ENCODE measurements around the gene ELAC2. TPM values are rescaled to one million over a fixed set of nuclear protein-coding genes. Genes with fewer than 3 reads are reported as not detected.
"Not testable (repeated sequence)": the region's sequence is repeated elsewhere in the genome, so short reads cannot be mapped to it uniquely, and the experiment has no call there.

Gene ELAC2
- polyA plus RNA-seq, 3 donors = 24.2 to 39.6 (median 26.0) TPM

- Histone ChIP-seq H3K36me3 (replicated peaks in 1 of 2; ENCODE audit: control insufficient read depth in 1 of 2, insufficient read depth in 2 of 2, low read length in 2 of 2) (no peaks in the 10 kb centered on the region), H3K79me2 (ENCODE audit: insufficient read depth, low read length) (no peaks in the 10 kb centered on the region), H2AFZ (ENCODE audit: insufficient read depth, low read depth, low read length, poor library complexity, severe bottlenecking) (no peak overlapping the region), H3K9me3 (replicated peaks in 1 of 2; ENCODE audit: control insufficient read depth in 1 of 2, insufficient read depth in 1 of 2, low read length in 2 of 2) (no peaks in the 10 kb centered on the region), H4K20me1 (ENCODE audit: insufficient read depth, low read length) (no peaks in the 10 kb centered on the region), H3K4me1 (ENCODE audit: control insufficient read depth in 1 of 2, insufficient read depth in 2 of 2, low read length in 2 of 2) (no peaks in the 10 kb centered on the region), H3K9ac (ENCODE audit: insufficient read depth, low read length, poor library complexity, severe bottlenecking) (no peak overlapping the region), H3K4me3 (replicated peaks in 1 of 3; ENCODE audit: low read depth in 2 of 3, low read length in 3 of 3) (no peak overlapping the region), H3K27ac (ENCODE audit: low read depth in 1 of 2, low read length in 2 of 2) (no peak overlapping the region), H3K4me2 (replicated peaks; ENCODE audit: extremely low read depth, low read length, poor library complexity, severe bottlenecking) (no peak overlapping the region), H3K27me3 (ENCODE audit: control insufficient read depth in 2 of 2, insufficient read depth in 2 of 2, low read length in 2 of 2) (no peaks in the 10 kb centered on the region)
- 88% methylated on average over 9 of the region's 12 CpGs for WGBS (ENCODE audit: insufficient coverage)
- peaks cover 7 to 11% (median 8%) of the 10 kb centered on the region in 3 donors for H3K27me3 Mint-ChIP-seq (ENCODE audit: low read depth in 3 of 3)
- H3K36me3 Mint-ChIP-seq = no peaks in the 10 kb centered on the region
- H3K9me3 Mint-ChIP-seq = peaks cover 0 to 11% (median 4%) of the 10 kb centered on the region in 7 donors
- intact Hi-C loops (cut with micrococcal nuclease) = no loop called here
- H3K27ac Mint-ChIP-seq = no peak overlapping the region
- H3K4me1 Mint-ChIP-seq = peaks cover 4% of the 10 kb centered on the region
- H3K4me3 Mint-ChIP-seq = no peak overlapping the region
- no peak for DNase-seq
- TF ChIP-seq CTCF (IDR thresholded peaks at IDR 0.05) = no peak
These were observed 37.9 kb downstream of the ELAC2 start for GRCh38 chr17:12979826-12980500.

GRCh38 chr17:12979246-12979645 is 38.6 kb downstream of the ELAC2 start:
- H3K27ac ChIP-seq (ENCODE audit: low read depth in 1 of 2, low read length in 2 of 2) = no peak overlapping the region
- intact Hi-C loops (cut with micrococcal nuclease) = no loop called here
- H2AFZ ChIP-seq (ENCODE audit: insufficient read depth, low read depth, low read length, poor library complexity, severe bottlenecking) = no peak overlapping the region
- no peaks in the 10 kb centered on the region for H3K36me3 ChIP-seq (replicated peaks in 1 of 2; ENCODE audit: control insufficient read depth in 1 of 2, insufficient read depth in 2 of 2, low read length in 2 of 2)
- no peak overlapping the region for H3K4me3 ChIP-seq (replicated peaks in 1 of 3; ENCODE audit: low read depth in 2 of 3, low read length in 3 of 3)
- no peak overlapping the region for H3K9ac ChIP-seq (ENCODE audit: insufficient read depth, low read length, poor library complexity, severe bottlenecking)
- peaks cover 14 to 15% (median 15%) of the 10 kb centered on the region in 3 donors for H3K27me3 Mint-ChIP-seq (ENCODE audit: low read depth in 3 of 3)
- H3K79me2 ChIP-seq (ENCODE audit: insufficient read depth, low read length) = no peaks in the 10 kb centered on the region
- 100% methylated on average over 2 of the region's 5 CpGs for WGBS (ENCODE audit: insufficient coverage)
- H3K27me3 ChIP-seq (ENCODE audit: control insufficient read depth in 2 of 2, insufficient read depth in 2 of 2, low read length in 2 of 2) = peaks cover 0 to 4% of the 10 kb centered on the region in 2 donors
- H4K20me1 ChIP-seq (ENCODE audit: insufficient read depth, low read length) = no peaks in the 10 kb centered on the region
- H3K4me3 Mint-ChIP-seq = no peak overlapping the region
- peaks cover 4% of the 10 kb centered on the region for H3K4me1 Mint-ChIP-seq
- no peaks in the 10 kb centered on the region for H3K4me1 ChIP-seq (ENCODE audit: control insufficient read depth in 1 of 2, insufficient read depth in 2 of 2, low read length in 2 of 2)
- TF ChIP-seq CTCF (IDR thresholded peaks at IDR 0.05) = no peak
- H3K9me3 Mint-ChIP-seq = peaks cover 0 to 13% (median 7%) of the 10 kb centered on the region in 7 donors
- H3K36me3 Mint-ChIP-seq = peaks cover 0 to 1% of the 10 kb centered on the region in 2 donors
- no peaks in the 10 kb centered on the region for H3K9me3 ChIP-seq (replicated peaks in 1 of 2; ENCODE audit: control insufficient read depth in 1 of 2, insufficient read depth in 1 of 2, low read length in 2 of 2)
- DNase-seq = no peak
- no peak overlapping the region for H3K4me2 ChIP-seq (replicated peaks; ENCODE audit: extremely low read depth, low read length, poor library complexity, severe bottlenecking)
- no peak overlapping the region for H3K27ac Mint-ChIP-seq

- H3K79me2 ChIP-seq (ENCODE audit: insufficient read depth, low read length); H3K4me3 Mint-ChIP-seq; H3K9ac ChIP-seq (ENCODE audit: insufficient read depth, low read length, poor library complexity, severe bottlenecking); H3K4me2 ChIP-seq (replicated peaks; ENCODE audit: extremely low read depth, low read length, poor library complexity, severe bottlenecking); H3K27me3 ChIP-seq (ENCODE audit: control insufficient read depth in 2 of 2, insufficient read depth in 2 of 2, low read length in 2 of 2); H3K36me3 ChIP-seq (replicated peaks in 1 of 2; ENCODE audit: control insufficient read depth in 1 of 2, insufficient read depth in 2 of 2, low read length in 2 of 2); H3K4me3 ChIP-seq (replicated peaks in 1 of 3; ENCODE audit: low read depth in 2 of 3, low read length in 3 of 3); H3K9me3 ChIP-seq (replicated peaks in 1 of 2; ENCODE audit: control insufficient read depth in 1 of 2, insufficient read depth in 1 of 2, low read length in 2 of 2); H4K20me1 ChIP-seq (ENCODE audit: insufficient read depth, low read length); H3K4me1 ChIP-seq (ENCODE audit: control insufficient read depth in 1 of 2, insufficient read depth in 2 of 2, low read length in 2 of 2); H3K4me1 Mint-ChIP-seq; DNase-seq; H2AFZ ChIP-seq (ENCODE audit: insufficient read depth, low read depth, low read length, poor library complexity, severe bottlenecking); H3K36me3 Mint-ChIP-seq; H3K27ac ChIP-seq (ENCODE audit: low read depth in 1 of 2, low read length in 2 of 2); intact Hi-C loops (cut with micrococcal nuclease): not testable (repeated sequence)
- peaks cover 0 to 13% (median 7%) of the 10 kb centered on the region in 7 donors for H3K9me3 Mint-ChIP-seq
- peaks cover 16 to 20% (median 19%) of the 10 kb centered on the region in 3 donors for H3K27me3 Mint-ChIP-seq (ENCODE audit: low read depth in 3 of 3)
- H3K27ac Mint-ChIP-seq = peak overlapping the region in 2 of 7 donors; percentile 65 to 66
- 93% methylated on average over 4 of the region's 6 CpGs for WGBS (ENCODE audit: insufficient coverage)
These were observed 39.0 kb downstream of the ELAC2 start for GRCh38 chr17:12978787-12979186.

Data from CD14-positive monocyte (primary cell).